HepG2 (cell line): ENCODE measurements around the gene PLD1. TPM values are rescaled to one million over a fixed set of nuclear protein-coding genes. Genes with fewer than 3 reads are reported as not detected.
A peak's percentile ranks its signal among the peaks of the same experiment; 100 is the strongest.

Experiments
- CBX5 ChIP-seq: sonication (generic); formaldehyde crosslinking; IDR thresholded peaks from 2 replicates; pipeline ENCODE4 v1.4.0; 2020; ENCODE audit warnings: missing genetic modification reagents, borderline replicate concordance
- CCAR2 ChIP-seq: fragments of 200-400 bp; formaldehyde crosslinking; optimal IDR thresholded peaks from 2 replicates; pipeline ENCODE3; 2018; ENCODE audit warnings: low read depth, mild to moderate bottlenecking, low read length, moderate library complexity
- DMAP1 ChIP-seq: IDR thresholded peaks from 2 replicates; pipeline ENCODE4 v1.6.1; 2016
- GATAD2A ChIP-seq: IDR thresholded peaks from 2 replicates; pipeline ENCODE4 v1.6.1; 2016
- GZF1 ChIP-seq: sonication (generic); formaldehyde crosslinking; IDR thresholded peaks from 2 replicates; pipeline ENCODE4 v1.5.1; 2020; ENCODE audit warnings: mild to moderate bottlenecking, missing genetic modification reagents
- HNRNPH1 ChIP-seq: fragments of 200-400 bp; formaldehyde crosslinking; optimal IDR thresholded peaks from 2 replicates; pipeline ENCODE3; 2017; ENCODE audit warnings: mild to moderate bottlenecking, low read depth, low read length
- JUNB ChIP-seq: sonication (generic); formaldehyde crosslinking; IDR thresholded peaks from 2 replicates; pipeline ENCODE4 v1.8.0; 2022; ENCODE audit warnings: missing genetic modification reagents, mild to moderate bottlenecking, borderline replicate concordance
- JUND ChIP-seq: sonication (generic); formaldehyde crosslinking; IDR thresholded peaks from 2 replicates; pipeline ENCODE4 v1.8.0; 2022; ENCODE audit warnings: mild to moderate bottlenecking, missing genetic modification reagents
- KDM6A ChIP-seq: IDR thresholded peaks from 2 replicates; pipeline ENCODE4 v1.6.1; 2016; ENCODE audit warnings: low read depth
- MED13 ChIP-seq: sonication (generic); formaldehyde crosslinking; IDR thresholded peaks from 2 replicates; pipeline ENCODE4 v1.5.0; 2020; ENCODE audit warnings: missing genetic modification reagents
- MXD4 ChIP-seq: IDR thresholded peaks from 2 replicates; pipeline ENCODE4 v1.6.1; 2016; ENCODE audit warnings: mild to moderate bottlenecking, missing biosample characterization, missing genetic modification reagents
- NR2F2 ChIP-seq: IDR thresholded peaks from 2 replicates; pipeline ENCODE4 v1.6.1; 2012; ENCODE audit warnings: low read depth, inconsistent platforms, borderline replicate concordance
- SALL1 ChIP-seq: sonication (generic); formaldehyde crosslinking; IDR thresholded peaks from 2 replicates; pipeline ENCODE4 v1.8.0; 2022; ENCODE audit warnings: mild to moderate bottlenecking, missing genetic modification reagents
- TAF15 ChIP-seq: fragments of 200-400 bp; formaldehyde crosslinking; IDR thresholded peaks from one replicate; pipeline ENCODE4 v1.6.1; 2018; ENCODE audit warnings: mild to moderate bottlenecking, low read depth, low read length; ENCODE audit not compliant: poor library complexity, severe bottlenecking
- TCF7L2 ChIP-seq: IDR thresholded peaks from 2 replicates; pipeline ENCODE4 v1.6.1; 2011; ENCODE audit warnings: mild to moderate bottlenecking, low read depth, low read length, moderate library complexity
- ZEB1 ChIP-seq: IDR thresholded peaks from 2 replicates; pipeline ENCODE4 v1.6.1; 2012; ENCODE audit warnings: mild to moderate bottlenecking, low read depth, inconsistent platforms; ENCODE audit not compliant: insufficient replicate concordance
- ZFP36L2 ChIP-seq: sonication (generic); formaldehyde crosslinking; IDR thresholded peaks from 2 replicates; pipeline ENCODE4 v1.4.0; 2020; ENCODE audit warnings: missing genetic modification reagents
- ZNF101 ChIP-seq: sonication (generic); formaldehyde crosslinking; IDR thresholded peaks from 2 replicates; pipeline ENCODE4 v1.4.0; 2020; ENCODE audit warnings: mild to moderate bottlenecking, low read depth, missing genetic modification reagents, borderline replicate concordance
- ZNF30 ChIP-seq: sonication (generic); formaldehyde crosslinking; IDR thresholded peaks from 2 replicates; pipeline ENCODE4 v1.5.0; 2020; ENCODE audit warnings: mild to moderate bottlenecking, missing genetic modification reagents
- ZNF563 ChIP-seq: sonication (generic); formaldehyde crosslinking; IDR thresholded peaks from 2 replicates; pipeline ENCODE4 v1.8.0; 2022; ENCODE audit warnings: mild to moderate bottlenecking, moderate library complexity, missing genetic modification reagents
- ZNF629 ChIP-seq: sonication (generic); formaldehyde crosslinking; conservative IDR thresholded peaks from 2 replicates; pipeline ENCODE4 v1.5.0; 2020; ENCODE audit warnings: missing genetic modification reagents
- polyA plus RNA-seq, 8 experiments: library from polyadenylated mRNA; depleted of rRNA in 3 of 8; stranded (reverse) in 7 of 8; unstranded in 1 of 8; fragments of >200 nt; fragmentation: Illumina TruSeq in 4 of 8; extraction: Trizol in 4 of 8; gene quantifications; 2 replicates each; pipeline versions ENCODE4 v1.2.1 to v1.2.3, GENCODE V29; 2011 to 2016; ENCODE audit warnings: low read depth in 4 of 8, missing spikeins in 1 of 8, mixed read lengths in 1 of 8; ENCODE audit not compliant: insufficient read depth in 1 of 8
- total RNA-seq, 5 experiments: library from RNA; depleted of rRNA; stranded (reverse); fragments of >200 nt; fragmentation: Illumina TruSeq; extraction: Trizol; gene quantifications; 2 replicates each; pipeline ENCODE4 v1.2.3, GENCODE V29; 2016; ENCODE audit warnings: low read depth in 1 of 5
- TF ChIP-seq, protein P1 (sequence below): IDR thresholded peaks from 2 replicates; pipeline ENCODE4 v1.6.1; 2016
- TF ChIP-seq, protein P2 (sequence below): IDR thresholded peaks from 2 replicates; pipeline ENCODE4 v1.6.1; 2016; ENCODE audit warnings: mild to moderate bottlenecking
- TF ChIP-seq, protein P3 (sequence below): sonication (generic); formaldehyde crosslinking; IDR thresholded peaks from 2 replicates; pipeline ENCODE4 v1.8.1; 2023; ENCODE audit warnings: missing genetic modification reagents, mild to moderate bottlenecking, borderline replicate concordance
- TF ChIP-seq, protein P4 (sequence below): sonication (generic); formaldehyde crosslinking; IDR thresholded peaks from 2 replicates; pipeline ENCODE4 v1.4.0; 2020; ENCODE audit warnings: mild to moderate bottlenecking, missing genetic modification reagents

PLD1 gene
- total and polyA plus RNA-seq, 2 of the 13 experiments (the other 11 are each of a cell fraction or from before 2014, with no cell fraction given) = 27.1 to 59.4 TPM

DNA sequence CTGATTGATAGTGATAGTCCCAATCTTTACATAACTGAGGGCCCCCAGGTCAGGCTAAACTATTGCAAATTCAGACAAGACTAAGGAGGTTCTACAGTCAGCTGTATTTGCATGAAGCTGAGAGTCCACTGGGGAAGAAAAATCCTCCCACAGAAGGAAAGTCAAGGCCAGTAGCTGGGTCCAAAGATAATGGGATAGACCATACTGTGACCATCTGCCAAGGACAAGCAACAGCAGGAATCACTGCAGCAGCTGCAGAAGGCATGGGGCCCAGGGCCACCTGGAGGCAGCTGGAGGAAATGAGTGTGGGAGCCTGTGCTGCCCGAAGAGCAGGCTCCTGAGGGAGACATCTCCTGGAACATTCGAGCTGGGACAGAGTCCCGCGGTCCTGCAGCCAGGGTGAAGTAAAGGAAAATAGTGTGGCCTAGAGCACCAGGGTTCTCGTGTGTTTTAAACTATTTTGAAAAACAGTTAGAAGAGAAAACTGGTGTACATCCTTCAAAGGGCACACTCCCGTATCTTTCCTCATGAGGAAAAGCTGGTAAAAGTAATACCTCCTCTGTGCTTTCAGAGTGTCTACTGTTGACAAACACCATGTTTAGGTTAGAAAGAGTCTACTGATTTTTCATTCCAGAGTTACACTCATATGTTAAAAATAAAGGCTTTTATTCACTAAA lies 19.7 kb upstream of the PLD1 start (continued):
- TF ChIP-seq ZNF101 (CRISPR knock-in tag) (no peak), DMAP1 (CRISPR knock-in tag) (no peak), GZF1 (CRISPR knock-in tag) (peak; percentile 58; the same call in 1 of the 2 replicates), TCF7L2 (no peak), ZNF563 (CRISPR knock-in tag) (no peak), CCAR2 (no peak), JUNB (CRISPR knock-in tag) (no peak), JUND (peak; percentile 32; the same call in 1 of the 2 replicates), KDM6A (CRISPR knock-in tag) (no peak), TAF15 (no peak), ZEB1 (no peak), HNRNPH1 (no peak), ZNF629 (CRISPR knock-in tag) (0 out of 2 replicates have a peak, but pooled peaks have one; percentile 20), SALL1 (CRISPR knock-in tag) (peak; percentile 98), MED13 (CRISPR knock-in tag) (no peak), GATAD2A (CRISPR knock-in tag) (peak; percentile 95), MXD4 (CRISPR knock-in tag) (peak; percentile 67; the same call in 1 of the 2 replicates), ZNF30 (no peak), CBX5 (peak; percentile 96; the same call in 1 of the 2 replicates), NR2F2 (no peak), ZFP36L2 (CRISPR knock-in tag) (no peak)
- TF ChIP-seq, protein P1, sequence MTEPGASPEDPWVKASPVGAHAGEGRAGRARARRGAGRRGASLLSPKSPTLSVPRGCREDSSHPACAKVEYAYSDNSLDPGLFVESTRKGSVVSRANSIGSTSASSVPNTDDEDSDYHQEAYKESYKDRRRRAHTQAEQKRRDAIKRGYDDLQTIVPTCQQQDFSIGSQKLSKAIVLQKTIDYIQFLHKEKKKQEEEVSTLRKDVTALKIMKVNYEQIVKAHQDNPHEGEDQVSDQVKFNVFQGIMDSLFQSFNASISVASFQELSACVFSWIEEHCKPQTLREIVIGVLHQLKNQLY (CRISPR knock-in tag) = peak; percentile 72; the same call in 1 of the 2 replicates
- TF ChIP-seq, protein P2, sequence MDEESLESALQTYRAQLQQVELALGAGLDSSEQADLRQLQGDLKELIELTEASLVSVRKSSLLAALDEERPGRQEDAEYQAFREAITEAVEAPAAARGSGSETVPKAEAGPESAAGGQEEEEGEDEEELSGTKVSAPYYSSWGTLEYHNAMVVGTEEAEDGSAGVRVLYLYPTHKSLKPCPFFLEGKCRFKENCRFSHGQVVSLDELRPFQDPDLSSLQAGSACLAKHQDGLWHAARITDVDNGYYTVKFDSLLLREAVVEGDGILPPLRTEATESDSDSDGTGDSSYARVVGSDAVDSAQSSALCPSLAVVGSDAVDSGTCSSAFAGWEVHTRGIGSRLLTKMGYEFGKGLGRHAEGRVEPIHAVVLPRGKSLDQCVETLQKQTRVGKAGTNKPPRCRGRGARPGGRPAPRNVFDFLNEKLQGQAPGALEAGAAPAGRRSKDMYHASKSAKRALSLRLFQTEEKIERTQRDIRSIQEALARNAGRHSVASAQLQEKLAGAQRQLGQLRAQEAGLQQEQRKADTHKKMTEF (CRISPR knock-in tag) = peak; percentile 87
- TF ChIP-seq, protein P3, sequence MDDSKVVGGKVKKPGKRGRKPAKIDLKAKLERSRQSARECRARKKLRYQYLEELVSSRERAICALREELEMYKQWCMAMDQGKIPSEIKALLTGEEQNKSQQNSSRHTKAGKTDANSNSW (CRISPR knock-in tag) = no peak
- TF ChIP-seq, protein P4, sequence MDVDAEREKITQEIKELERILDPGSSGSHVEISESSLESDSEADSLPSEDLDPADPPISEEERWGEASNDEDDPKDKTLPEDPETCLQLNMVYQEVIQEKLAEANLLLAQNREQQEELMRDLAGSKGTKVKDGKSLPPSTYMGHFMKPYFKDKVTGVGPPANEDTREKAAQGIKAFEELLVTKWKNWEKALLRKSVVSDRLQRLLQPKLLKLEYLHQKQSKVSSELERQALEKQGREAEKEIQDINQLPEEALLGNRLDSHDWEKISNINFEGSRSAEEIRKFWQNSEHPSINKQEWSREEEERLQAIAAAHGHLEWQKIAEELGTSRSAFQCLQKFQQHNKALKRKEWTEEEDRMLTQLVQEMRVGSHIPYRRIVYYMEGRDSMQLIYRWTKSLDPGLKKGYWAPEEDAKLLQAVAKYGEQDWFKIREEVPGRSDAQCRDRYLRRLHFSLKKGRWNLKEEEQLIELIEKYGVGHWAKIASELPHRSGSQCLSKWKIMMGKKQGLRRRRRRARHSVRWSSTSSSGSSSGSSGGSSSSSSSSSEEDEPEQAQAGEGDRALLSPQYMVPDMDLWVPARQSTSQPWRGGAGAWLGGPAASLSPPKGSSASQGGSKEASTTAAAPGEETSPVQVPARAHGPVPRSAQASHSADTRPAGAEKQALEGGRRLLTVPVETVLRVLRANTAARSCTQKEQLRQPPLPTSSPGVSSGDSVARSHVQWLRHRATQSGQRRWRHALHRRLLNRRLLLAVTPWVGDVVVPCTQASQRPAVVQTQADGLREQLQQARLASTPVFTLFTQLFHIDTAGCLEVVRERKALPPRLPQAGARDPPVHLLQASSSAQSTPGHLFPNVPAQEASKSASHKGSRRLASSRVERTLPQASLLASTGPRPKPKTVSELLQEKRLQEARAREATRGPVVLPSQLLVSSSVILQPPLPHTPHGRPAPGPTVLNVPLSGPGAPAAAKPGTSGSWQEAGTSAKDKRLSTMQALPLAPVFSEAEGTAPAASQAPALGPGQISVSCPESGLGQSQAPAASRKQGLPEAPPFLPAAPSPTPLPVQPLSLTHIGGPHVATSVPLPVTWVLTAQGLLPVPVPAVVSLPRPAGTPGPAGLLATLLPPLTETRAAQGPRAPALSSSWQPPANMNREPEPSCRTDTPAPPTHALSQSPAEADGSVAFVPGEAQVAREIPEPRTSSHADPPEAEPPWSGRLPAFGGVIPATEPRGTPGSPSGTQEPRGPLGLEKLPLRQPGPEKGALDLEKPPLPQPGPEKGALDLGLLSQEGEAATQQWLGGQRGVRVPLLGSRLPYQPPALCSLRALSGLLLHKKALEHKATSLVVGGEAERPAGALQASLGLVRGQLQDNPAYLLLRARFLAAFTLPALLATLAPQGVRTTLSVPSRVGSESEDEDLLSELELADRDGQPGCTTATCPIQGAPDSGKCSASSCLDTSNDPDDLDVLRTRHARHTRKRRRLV (CRISPR knock-in tag) = no peak
